Measurements from ENCODE around the gene ZNF536.
"Not testable (repeated sequence)": the region's sequence is repeated elsewhere in the genome, so short reads cannot be mapped to it uniquely, and the experiment has no call there.

The ZNF536 gene

DNA sequence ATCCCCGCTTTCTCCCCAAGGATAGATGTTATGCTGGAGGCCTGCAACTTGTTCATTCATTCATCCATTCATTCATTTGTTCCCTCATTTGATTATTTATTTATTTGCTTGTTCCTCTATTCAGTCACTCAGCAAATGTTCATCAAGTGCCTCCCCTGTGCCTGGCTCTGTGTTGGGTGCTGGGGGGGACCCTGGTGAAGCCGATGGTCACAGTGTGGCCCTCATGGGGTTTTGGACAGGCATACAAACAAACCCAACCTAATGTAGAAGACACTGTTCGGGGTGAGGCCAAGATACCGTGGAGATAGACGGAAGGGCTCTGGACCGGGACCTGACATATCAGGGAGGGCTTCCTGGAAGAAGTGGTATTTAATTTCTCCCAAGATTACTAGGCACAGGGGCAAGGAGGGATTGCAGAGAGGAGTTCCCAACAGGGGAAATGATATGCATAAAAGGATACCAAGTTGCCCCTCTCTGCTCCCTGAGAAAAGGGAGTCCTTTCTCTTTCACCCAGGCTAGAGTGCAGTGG, 58.1 kb downstream of the ZNF536 start:
- no peak overlapping the region for H3K4me3 ChIP-seq (ENCODE audit: low read length)
- no peak for DNase-seq (ENCODE audit: low read depth, low spot score)

DNA sequence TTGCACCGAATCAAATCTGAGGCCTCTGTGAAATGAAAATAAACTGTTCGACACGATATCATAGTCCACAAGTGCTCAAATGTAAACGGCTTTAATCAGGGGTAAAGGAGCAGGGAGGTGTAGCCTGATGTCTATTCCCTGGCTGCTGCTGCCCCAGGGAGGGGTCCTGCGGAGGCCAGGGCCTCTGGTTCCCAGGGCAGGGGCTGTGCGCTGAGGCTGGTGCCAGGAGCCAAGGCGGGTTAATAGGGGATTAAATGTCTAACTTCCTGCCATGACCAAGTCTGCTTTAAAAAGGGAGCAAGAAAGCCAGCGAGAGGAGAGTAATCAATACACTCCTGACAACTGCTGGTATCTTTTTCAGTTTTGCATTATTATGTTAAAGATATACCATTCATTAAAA, 59.4 kb downstream of the ZNF536 start:
- no peak overlapping the region for H3K4me3 ChIP-seq (ENCODE audit: low read length)
- DNase-seq (ENCODE audit: low read depth, low spot score), result no peak

DNA sequence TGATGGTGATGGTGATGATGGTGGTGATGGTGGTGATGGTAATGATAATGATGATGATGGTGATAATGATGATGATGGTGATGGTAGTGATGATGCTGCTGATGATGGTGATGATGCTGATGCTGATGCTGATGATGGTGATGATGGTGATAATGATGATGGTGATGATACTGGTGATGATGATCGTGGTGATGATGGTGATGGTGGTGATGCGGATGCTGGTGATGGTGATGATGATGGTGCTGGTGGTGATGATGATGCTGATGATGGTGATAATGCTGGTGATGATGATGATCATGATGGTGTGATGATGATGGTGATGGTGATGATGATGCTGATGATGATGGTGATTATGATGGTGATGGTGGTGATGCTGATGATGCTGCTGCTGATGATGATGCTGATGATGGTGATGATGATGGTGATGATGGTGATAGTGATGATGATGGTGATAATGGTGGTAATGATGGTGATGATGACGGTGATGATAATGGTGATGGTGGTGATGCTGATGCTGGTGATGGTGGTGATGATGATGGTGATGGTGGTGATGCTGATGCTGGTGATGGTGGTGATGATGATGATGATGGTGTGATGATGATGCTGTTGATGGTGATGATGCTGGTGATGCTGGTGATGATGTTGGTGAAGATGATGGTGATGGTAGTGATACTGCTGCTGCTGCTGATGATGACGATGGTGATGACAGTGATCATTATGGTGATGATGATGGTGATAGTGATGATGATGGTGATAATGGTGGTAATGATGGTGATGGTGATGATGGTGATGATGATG, 62.8 kb downstream of the ZNF536 start:
- no peak for DNase-seq (ENCODE audit: low read depth, low spot score)
- no peak overlapping the region for H3K4me3 ChIP-seq (ENCODE audit: low read length)

DNA sequence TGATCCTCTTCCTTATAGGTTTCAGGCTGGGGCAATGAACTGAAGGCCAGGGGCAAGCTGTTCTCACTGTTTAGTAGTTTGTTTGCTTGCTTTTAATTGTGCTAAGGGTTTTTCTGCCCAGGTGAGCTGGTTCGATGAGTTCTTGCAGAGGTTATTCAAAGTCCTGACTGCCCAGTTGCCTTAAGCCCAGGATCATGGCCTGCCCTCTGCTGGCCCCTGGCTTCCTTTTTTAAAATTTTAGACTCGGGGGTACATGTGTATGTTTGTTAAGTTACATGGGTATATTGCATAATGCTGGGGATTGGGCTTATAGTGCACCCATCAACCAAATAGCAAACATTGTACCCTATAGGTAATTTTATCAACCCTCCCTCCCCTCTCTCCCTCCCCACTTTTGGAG, 65.7 kb downstream of the ZNF536 start:
- no peak overlapping the region for H3K4me3 ChIP-seq (ENCODE audit: low read length)
- no peak for DNase-seq (ENCODE audit: low read depth, low spot score)

DNA sequence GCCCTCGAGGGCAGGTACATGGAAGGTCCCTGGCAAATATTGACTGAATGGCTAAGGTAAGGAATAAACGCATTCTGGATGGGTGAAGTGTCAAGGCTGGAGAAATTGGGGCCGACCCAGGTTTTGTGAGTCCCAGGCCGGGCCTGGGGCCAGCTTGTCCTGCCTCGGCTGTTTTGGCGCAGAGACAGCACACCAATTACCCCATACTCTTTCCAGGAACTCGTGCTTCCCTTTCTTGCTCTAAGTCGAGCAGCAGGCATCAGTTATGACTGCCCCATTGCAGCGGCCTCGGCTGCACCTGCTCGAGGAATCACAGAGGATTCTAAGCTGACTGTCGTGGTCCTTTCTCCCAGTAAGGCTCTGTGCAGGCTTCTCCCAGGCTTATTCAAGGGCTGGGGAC, 67.1 kb downstream of the ZNF536 start:
- no peak overlapping the region for H3K4me3 ChIP-seq (ENCODE audit: low read length)
- no peak for DNase-seq (ENCODE audit: low read depth, low spot score)

DNA sequence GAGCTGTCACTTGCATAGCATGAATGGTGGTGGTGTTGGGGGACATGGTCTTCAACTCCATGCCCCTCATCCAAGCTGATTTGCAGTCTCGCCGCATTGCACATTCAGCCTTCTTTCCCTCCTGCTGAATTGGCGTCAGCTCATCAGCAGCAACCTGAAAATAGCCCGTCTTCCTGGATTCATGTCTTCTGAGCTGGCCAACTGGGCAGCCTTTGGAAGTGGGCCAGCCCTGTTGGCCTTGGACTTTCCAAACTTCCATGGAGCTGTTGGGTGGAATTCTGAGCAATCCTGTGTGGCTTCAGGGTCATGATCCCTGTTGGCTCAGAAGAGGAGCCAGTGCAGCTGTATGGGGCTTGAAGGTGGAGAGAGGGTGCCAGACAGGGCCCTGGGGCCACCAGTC, 68.8 kb downstream of the ZNF536 start:
- no peak for DNase-seq (ENCODE audit: low read depth, low spot score)
- no peak overlapping the region for H3K4me3 ChIP-seq (ENCODE audit: low read length)

DNA sequence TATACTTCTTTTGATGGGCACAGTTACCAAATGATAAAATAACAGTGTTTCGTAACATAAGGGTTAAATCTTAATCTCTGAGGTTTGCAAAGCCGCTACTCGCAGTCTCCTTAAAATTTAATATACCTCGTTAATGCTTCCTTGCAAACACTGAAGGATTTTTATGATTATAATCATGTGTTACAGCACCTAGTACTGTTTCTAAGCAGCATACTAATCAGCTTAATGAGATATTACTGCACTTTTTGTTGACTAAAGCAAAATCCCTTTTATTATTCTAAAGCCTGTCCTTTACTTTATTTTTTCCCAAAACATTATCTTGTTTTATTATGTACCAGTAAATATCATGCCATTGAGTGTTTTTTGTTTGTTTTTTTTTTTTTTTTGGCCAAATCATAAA, 70.5 kb downstream of the ZNF536 start:
- no peak overlapping the region for H3K4me3 ChIP-seq (ENCODE audit: low read length)
- no peak for DNase-seq (ENCODE audit: low read depth, low spot score)

DNA sequence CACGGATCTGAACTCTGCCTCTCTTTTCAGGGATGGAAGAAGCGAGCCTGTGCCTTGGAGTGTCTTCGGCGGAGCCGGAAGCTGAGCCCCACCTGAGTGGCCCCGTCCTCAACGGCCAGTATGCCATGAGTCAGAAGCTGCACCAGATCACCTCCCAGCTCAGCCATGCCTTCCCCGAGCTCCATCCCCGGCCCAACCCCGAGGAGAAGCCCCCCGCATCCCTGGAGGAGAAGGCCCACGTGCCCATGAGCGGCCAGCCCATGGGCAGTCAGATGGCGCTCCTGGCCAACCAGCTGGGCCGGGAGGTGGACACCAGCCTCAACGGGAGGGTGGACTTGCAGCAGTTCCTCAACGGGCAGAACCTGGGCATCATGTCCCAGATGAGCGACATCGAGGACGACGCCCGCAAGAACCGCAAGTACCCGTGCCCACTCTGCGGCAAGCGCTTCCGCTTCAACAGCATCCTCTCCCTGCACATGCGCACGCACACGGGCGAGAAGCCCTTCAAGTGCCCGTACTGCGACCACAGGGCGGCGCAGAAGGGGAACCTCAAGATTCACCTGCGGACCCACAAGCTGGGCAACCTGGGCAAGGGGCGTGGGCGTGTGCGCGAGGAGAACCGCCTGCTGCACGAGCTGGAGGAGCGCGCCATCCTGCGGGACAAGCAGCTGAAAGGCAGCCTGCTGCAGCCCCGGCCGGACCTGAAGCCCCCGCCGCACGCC, 71.5 kb downstream of the ZNF536 start:
- H3K4me3 ChIP-seq (ENCODE audit: low read length), result no peak overlapping the region
- DNase-seq (ENCODE audit: low read depth, low spot score), result no peak

DNA sequence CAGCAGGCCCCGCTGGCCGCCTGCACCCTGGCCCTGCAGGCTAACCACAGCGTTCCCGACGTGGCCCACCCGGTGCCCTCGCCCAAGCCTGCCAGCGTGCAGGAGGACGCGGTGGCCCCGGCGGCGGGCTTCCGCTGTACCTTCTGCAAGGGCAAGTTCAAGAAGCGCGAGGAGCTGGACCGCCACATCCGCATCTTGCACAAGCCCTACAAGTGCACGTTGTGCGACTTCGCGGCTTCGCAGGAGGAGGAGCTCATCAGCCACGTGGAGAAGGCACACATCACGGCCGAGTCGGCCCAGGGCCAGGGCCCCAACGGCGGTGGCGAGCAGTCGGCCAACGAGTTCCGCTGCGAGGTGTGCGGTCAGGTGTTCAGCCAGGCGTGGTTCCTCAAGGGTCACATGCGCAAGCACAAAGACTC, 72.1 kb downstream of the ZNF536 start:
- DNase-seq (ENCODE audit: low read depth, low spot score), result no peak
- no peak overlapping the region for H3K4me3 ChIP-seq (ENCODE audit: low read length)

DNA sequence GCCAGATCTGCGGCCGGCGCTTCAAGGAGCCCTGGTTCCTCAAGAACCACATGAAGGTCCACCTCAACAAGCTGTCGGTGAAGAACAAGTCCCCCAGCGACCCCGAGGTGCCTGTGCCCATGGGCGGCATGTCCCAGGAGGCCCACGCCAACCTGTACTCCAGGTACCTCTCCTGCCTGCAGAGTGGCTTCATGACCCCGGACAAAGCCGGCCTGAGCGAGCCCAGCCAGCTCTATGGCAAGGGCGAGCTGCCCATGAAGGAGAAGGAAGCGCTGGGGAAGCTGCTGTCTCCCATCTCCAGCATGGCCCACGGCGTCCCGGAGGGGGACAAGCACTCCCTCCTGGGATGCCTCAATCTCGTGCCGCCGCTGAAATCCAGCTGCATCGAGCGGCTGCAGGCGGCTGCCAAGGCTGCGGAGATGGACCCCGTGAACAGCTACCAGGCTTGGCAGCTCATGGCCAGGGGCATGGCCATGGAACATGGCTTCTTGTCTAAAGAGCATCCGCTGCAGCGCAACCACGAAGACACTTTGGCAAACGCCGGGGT, 72.6 kb downstream of the ZNF536 start:
- H3K4me3 ChIP-seq (ENCODE audit: low read length), result no peak overlapping the region
- no peak for DNase-seq (ENCODE audit: low read depth, low spot score)

DNA sequence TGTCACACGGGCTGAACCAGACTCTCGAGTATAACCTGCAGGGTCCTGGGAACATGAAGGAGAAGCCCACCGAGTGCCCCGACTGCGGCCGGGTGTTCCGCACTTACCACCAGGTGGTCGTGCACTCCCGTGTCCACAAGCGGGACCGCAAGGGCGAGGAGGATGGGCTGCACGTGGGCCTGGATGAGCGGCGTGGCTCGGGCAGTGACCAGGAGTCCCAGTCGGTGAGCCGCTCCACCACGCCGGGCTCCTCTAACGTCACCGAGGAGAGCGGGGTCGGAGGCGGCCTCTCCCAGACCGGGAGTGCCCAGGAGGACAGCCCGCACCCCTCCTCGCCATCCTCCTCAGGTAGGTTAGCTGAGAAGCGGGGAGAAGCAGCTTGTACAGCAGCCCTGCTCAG, 73.2 kb downstream of the ZNF536 start:
- no peak for DNase-seq (ENCODE audit: low read depth, low spot score)
- H3K4me3 ChIP-seq (ENCODE audit: low read length), result no peak overlapping the region

DNA sequence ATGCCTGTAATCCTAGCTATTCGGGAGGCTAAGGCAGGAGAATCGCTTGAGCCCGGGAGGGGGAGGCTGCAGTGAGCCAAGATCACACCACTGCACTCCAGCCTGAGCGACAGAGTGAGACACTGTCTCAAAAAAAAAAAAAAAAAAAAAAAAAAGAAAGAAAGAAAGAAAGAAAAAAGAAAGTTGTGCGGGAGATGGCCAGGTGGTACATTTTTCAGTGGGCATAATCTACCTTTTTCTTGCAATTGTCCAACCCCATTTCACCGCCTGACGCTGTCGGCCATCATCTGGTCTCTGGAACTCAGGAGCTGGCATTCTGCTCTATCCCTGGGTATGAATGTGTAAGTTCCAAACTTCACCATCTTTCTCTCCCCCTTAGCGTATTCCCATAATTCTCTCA, 73.9 kb downstream of the ZNF536 start:
- DNase-seq (ENCODE audit: low read depth, low spot score); H3K4me3 ChIP-seq (ENCODE audit: low read length): not testable (repeated sequence)

DNA sequence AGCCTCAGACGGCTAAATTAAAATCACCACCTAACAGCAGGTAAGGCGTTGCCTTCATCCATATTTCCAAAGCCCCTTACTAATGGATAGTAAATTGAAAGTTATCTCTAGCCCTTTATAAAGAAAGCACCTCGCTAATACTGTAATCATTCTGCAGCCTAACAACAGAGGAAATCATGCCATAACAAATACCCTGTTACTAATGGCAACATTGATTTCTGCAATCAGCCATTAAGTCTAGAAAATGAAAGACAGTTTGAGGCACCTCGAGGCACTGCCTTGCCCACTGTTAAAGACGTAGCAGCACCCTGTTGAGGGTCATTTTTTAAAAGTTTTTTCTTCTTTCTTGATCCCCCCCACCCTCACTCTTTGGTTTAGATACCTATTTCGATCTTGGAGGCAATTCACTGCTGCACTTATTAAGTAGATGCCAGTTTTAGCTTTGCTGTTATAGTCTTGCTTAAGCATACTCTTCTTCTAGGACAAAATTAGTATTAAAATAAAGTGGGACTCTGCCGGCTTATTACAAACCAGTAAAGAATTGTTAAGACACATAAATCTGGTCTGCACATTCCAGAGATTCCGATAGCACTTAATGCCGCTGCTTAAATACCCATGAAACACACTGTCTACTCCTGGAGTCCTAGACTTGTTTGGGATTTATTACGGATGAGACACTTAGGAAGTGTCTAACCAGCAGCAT, 74.8 kb downstream of the ZNF536 start:
- no peak overlapping the region for H3K4me3 ChIP-seq (ENCODE audit: low read length)
- DNase-seq (ENCODE audit: low read depth, low spot score), result no peak

DNA sequence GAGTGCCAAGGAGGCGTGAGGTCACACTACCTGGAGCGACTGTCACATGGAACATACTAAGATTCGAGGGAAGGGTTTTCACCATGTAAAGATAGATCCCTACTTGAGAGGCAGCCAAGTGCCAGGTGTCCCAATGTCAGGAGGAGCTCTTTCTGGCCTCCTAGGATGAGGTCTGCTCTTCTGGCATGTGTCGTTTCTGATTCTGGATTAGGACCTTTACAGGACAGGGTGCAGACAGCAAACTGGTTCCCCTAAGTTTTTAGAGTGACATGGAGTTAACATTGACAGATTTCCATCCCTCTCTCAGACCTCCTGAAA, 75.3 kb downstream of the ZNF536 start:
- no peak for DNase-seq (ENCODE audit: low read depth, low spot score)

DNA sequence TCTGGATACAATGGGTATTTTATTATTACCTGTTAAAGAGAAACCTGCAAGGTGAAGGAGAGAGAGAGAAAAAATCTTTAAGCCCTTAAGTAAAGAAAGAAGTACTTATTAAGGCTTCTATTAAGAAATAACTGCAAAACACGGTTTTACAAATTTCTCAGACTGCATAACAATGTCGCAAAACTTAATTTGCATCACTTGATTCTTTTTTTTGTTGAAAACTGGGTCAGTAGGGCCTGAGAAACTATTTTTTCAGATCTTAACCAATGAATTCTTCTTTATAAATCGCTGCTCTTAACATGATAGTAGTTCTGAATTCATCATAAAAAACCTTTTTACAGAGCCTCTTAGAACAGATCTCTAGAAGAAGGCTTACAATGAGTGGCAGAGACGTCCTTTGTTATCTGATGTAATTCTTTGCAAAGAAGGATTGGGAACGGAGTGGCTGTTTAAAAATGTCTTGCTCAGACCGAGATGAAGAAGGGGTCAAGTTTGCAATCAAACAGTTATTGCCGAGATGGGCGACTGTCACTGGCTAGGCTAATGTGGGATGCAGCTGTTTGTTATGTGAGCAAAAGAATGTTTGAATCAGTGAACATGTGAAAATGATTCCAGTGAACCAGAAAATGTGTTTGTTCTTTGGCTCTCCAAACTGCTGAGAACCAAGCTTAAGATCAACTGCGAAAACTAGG, 76.3 kb downstream of the ZNF536 start:
- DNase-seq (ENCODE audit: low read depth, low spot score), result no peak
- H3K4me3 ChIP-seq (ENCODE audit: low read length), result no peak overlapping the region

More for the DNA sequence above, 75.3 kb downstream of the ZNF536 start:
- H3K4me3 ChIP-seq (ENCODE audit: low read length), result no peak overlapping the region

DNA sequence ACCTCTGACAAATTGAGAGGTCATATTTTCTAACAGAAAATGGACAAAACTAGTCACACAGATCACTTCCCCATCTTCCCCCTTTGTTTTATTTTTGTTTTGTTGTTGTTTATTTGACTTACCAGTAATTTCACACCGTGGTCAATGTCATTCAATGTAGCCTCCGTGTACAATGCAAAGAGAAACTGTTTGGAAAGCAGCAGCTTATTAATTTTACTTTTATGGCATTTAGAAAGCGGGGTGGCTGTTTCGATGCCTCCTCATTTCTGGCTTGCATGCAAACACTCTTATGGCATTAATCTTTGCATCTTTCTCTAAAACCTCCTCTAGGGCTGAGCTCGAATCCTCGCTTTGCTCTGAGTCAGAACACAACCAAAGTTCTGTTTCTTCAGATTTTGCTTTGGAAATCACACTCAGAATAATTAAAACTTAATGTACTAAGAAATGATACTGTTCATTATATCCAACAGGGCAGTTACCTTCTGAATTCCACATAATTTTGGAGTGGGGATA, 77.0 kb downstream of the ZNF536 start:
- H3K4me3 ChIP-seq (ENCODE audit: low read length), result no peak overlapping the region
- DNase-seq (ENCODE audit: low read depth, low spot score), result no peak

DNA sequence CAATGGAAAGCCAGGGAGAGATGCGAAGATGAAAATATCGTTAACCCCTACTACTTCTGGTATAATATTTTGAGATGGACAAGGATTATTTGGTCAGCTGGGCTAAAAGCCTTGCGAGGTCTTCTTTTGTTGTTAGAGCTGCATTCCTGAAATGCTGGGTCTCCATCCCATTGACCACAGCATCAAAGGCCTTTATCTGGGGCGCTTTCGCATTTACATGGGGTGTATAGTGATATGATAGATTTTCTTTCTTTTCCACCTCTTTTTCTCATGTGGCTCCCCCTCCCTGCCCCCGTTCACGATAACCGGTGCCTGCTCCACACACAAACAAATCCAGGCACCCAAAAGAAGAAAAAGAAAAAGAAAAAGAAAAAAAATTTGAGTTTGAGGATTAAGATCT, 77.5 kb downstream of the ZNF536 start:
- no peak for DNase-seq (ENCODE audit: low read depth, low spot score)
- no peak overlapping the region for H3K4me3 ChIP-seq (ENCODE audit: low read length)

DNA sequence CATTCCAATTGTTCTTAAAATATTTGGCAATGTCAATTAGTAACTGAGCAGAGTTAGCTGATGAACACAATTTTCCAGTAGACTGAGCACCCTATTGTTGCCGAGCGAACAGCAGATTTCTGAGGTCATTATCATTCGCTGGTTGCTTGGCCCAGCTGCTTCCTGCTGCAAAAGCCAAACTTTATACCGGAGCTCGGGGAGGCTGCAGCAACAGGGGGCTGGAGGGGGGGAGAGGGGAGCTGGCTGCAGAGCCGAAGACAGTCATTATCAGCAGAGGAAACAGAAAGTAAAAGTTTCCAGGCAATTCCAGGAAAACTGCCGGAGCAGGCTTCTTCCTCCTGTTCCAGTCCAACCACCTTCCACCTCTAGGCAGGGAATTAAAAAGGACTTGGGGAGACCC, 77.9 kb downstream of the ZNF536 start:
- H3K4me3 ChIP-seq (ENCODE audit: low read length), result no peak overlapping the region
- no peak for DNase-seq (ENCODE audit: low read depth, low spot score)

DNA sequence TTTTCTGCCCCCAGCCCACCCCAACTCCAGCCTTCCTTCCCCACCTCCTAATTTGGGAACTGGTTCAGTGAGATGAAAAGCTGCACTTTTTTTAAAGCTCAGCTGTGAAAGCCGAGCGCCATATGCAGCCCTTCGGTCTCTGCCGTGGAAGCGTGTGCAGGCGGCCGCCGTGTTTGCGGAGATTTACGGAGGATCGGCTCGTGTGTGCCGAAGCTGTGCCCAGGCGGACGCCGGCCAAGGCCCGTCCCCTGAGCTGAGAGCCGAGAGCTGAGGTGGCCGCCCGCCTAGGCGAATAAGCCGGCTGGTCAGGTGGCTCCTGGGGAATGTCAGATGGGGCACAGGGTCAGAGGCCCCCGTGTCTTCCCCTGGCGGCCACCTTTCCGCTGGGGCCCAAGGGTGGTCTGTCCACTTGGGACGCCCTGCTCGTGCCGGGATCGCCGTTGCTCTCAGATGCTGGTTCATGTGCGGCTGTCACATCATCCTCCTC, 78.7 kb downstream of the ZNF536 start:
- no peak overlapping the region for H3K4me3 ChIP-seq (ENCODE audit: low read length)

More for the DNA sequence above, 78.7 kb downstream of the ZNF536 start:
- DNase-seq (ENCODE audit: low read depth, low spot score), result no peak
